D341Med (cell line): ENCODE measurements around the gene PIGQ.

Source experiments
- DNase-seq: peaks from one replicate; pipeline ENCODE4 v3.0.0; 2012; ENCODE audit warnings: low spot score

Gene PIGQ

DNA sequence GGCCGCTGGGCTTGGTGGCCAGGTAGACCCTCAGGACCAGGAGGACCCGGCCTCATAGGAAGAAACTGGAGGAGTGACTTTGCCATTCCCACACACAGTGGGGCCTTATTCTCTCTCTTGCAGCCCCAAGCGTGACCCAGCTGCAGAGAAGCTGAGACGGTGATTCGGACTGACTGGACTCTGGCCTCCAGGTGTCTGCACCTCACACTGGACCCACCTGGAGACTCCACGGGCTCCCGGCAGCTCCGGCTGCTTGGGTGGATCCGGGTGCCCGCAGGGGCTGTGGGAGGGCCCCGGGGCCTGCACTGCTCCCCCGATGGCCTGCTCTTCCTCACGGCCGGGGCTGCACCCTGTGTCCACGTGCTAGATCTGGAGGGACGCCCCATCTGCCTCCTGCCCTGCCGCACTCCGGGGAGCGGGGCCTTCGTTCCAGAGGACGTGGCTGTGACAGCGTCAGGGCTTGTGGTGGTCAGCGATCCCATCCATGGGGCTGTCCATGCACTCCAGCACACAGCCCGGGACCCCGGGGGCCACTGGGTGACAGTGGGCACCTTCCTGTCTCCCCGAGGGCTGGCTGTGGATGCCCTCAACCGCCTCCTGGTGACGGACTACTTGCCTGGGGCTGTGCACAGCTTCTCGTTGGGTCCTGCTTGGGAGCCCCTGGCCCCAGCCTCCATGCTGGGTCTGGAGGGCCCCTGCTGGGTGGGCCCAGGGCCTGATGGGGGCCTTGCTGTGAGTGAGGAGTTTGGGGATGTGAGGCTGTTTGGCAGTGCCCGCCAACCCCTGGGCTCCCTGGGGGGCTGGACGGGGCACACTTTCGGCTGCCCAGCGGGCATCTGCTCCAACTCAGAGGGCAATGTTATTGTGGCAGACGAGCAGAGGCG, 2.2 kb upstream of the PIGQ start:
- no peak for DNase-seq

DNA sequence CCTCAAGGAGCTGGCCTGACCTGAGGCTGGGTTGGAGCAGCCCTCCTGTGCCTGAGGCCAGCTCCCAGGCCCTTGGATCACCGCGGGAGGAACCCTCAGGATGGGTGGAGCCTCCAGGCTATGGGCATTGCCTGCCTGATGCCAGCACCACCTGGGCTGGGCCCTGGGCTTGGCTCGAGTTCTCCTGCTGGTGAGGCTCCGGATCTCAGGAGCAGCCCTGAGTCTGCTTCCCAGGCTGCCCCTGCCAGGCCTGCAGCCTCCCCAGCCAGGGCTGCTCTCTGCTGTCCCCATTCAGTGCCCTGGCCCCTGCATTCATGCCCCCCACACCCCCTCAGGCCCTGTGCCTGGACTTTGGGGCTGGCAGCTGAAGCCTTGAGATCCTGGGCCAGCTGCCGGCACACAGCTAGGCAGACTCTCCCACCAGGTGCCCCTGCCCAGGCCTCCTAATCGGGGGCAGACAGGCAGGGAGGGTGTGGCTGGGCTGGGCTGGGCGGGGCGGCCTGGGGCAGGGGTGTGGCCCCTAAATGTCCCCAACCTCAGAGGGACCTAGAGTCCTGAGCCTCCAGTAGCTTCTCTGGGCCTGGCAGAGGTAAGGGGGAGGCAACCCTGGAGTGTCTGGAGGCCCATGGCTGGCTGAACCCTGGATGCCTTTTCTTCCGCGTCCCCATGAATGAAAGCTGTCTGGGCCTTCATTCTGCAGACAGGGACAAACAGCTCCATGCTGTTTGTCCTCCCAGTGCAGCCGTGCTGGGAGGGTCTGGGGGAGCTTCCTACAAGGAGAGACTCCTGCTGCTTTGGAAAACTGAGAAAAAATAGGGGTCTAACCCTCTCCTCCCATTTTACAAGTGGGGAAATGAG, 1.1 kb upstream of the PIGQ start:
- DNase-seq: no peak

DNA sequence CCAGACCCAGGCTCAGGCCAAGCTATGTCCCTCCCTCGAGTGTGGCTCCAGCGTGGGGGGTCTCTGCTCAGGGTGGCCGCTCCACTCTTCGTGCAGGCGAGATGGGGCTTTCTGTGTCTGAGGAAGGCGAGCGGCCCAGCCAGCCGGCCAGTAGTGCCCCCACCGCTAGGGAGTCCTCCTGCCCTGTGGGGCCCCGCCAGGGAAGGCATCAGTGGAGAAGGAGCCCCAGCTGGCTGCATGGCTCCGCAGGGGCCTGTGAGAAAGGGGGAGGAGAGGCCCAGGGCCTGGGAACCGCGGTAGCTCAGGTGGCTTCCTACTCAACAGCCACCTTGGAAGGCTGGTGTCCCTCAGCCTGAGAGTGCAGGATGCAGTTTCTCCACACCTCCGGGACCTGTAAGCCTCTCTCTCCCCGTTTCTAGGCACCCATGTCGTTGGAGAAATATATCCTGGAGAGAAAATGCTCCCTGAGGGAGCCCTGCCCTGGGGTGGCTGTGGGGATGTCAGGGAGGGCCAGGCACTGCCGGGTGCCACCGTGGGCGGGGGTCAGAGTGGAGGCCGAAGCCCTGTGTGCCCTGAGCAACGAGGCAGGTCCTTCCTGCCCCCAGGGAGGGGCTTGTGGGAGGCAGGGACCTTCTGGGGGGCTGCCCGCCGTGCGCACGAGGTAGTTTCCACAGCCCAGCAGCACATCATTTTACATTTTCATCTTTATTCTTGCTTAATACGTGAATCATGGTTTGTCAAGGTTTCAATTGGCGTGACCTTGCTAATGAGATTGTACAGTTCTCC, 3.3 kb downstream of the PIGQ start:
- DNase-seq: no peak

DNA sequence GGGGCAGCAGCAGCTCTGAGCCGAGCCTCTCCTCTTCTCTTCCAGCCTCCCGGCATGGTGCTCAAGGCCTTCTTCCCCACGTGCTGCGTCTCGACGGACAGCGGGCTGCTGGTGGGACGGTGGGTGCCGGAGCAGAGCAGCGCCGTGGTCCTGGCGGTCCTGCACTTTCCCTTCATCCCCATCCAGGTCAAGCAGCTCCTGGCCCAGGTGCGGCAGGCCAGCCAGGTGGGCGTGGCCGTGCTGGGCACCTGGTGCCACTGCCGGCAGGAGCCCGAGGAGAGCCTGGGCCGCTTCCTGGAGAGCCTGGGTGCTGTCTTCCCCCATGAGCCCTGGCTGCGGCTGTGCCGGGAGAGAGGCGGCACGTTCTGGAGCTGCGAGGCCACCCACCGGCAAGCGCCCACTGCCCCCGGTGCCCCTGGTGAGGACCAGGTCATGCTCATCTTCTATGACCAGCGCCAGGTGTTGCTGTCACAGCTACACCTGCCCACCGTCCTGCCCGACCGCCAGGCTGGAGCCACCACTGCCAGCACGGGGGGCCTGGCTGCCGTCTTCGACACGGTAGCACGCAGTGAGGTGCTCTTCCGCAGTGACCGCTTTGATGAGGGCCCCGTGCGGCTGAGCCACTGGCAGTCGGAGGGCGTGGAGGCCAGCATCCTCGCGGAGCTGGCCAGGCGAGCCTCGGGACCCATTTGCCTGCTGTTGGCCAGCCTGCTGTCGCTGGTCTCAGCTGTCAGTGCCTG, 4.4 kb downstream of the PIGQ start:
- DNase-seq: no peak

DNA sequence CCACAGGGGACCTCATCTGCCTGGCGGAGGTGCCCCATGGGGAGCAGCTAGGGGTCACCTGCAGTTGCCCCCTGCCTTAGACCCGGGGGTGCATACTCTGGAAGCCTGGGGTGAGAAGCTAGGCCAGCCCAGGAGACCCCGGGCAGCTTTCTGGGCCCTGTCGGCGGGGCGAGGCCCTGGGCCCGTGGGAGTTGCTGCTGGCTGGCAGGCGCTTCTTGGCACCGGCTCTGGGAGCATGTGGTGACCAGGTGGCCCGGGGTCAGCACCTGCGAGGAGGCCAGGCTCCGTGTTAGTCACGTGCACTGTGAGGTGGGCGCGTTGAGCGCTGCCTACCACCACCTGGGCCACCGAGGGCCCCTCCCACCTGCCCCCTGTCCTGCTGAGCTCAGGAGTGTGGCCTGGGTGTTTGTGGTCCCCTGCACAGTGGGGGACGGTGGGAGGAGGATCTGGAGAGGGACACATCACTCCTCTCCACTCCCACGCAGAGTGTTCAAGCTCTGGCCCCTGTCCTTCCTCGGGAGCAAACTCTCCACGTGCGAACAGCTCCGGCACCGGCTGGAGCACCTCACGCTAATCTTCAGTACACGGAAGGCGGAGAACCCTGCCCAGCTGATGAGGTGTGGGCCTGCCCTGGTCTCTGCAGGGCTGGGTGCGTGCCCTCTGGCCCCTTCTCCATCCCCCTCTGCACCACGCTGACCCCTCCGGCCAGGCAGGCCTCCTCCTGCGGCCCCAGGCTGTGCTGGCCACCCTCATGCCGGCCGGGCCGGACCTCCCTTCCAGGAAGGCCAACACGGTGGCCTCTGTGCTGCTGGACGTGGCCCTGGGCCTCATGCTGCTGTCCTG, 5.8 kb downstream of the PIGQ start:
- DNase-seq: no peak

DNA sequence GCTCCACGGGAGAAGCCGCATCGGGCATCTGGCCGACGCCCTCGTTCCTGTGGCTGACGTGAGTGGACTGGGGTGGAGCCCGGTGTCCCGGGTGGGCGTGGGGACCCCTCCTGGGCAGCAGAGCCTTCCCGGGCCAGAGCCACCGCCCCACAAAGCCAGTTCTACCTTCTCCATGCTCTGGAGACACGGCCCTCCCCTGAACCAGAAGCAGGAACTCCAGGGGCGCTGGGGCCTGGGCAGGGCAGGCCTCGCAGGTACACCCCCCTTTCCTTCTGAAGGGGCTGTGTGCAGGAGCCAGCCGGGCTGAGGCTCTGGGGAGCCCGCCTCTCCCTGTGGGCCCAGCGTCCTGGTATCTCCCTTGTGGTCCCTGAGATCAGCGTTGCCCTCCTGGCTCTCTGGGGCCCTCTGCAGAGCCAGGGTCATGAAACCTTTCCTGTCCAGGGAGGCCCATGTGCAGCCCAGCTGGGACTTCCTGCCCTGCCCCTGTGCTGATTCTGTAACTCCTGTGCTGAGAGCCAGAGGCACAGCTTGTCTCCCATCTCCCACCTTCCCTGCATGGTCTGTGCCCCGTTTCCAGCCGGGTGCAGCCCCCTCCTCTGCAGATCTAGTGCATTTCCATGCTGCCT, 6.5 kb downstream of the PIGQ start:
- DNase-seq: no peak

DNA sequence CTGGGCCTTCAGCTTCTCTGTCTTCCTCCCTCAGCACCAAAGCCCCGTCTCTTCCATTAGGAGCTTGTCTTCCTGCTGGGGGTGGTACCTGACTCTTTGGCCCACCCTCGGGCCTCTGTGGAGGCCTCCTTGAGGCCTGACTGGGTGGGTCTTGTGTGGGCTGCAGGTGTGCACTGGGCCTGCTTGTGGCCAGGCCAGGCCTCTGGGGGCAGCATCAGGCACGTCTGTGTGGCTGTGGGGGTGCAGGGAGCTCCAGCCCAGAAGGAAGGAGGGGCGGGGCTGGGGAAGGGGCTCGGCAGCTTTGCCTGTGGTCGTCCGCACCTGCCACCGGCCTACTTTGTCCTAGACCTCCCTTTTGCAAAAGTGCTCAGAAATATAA, 7.0 kb downstream of the PIGQ start:
- no peak for DNase-seq

DNA sequence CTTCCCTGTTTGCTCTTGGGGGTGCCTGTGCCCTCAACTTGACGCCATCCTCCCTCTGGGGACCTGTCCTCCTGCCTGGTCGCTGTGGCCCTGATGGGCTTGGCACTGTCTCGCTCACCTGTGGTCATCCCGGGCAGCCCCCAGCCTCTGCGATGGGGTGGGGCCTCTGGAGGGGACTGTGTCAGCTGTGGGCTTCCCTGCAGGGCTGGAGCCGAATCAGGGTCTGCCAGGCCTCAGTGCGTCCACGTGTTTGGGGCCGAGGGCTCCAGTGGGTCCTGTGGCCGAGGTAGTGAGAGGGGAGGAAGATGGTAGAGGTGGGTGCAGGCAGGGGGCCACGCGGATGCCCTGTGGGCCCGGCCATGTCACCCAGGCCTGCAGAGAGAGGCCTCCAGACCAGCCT, 8.0 kb downstream of the PIGQ start:
- DNase-seq: no peak

DNA sequence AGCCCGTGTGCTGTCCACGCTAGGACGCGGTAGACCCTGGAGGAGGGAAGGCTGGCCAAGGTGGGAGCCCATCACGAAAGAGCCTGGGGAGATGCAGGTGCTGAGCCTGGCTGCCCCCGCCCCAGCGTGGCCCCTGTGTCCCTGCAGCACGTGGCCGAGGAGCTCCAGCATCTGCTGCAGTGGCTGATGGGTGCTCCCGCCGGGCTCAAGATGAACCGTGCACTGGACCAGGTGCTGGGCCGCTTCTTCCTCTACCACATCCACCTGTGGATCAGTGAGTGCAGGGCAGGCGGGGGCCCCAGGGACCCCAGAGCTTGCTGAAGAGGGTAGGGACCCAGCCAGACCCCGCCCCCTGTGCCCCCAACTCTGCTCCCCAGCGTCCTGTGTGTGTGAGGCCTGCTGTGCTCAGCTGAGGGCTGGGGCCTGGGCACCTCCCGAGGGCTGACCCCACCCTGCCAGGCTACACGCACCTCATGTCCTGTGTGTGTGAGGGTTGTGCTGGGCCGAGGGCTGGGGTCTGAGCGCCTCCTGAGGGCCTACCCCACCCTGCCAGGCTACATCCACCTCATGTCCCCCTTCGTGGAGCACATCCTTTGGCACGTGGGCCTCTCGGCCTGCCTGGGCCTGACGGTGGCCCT, 8.6 kb downstream of the PIGQ start:
- no peak for DNase-seq

DNA sequence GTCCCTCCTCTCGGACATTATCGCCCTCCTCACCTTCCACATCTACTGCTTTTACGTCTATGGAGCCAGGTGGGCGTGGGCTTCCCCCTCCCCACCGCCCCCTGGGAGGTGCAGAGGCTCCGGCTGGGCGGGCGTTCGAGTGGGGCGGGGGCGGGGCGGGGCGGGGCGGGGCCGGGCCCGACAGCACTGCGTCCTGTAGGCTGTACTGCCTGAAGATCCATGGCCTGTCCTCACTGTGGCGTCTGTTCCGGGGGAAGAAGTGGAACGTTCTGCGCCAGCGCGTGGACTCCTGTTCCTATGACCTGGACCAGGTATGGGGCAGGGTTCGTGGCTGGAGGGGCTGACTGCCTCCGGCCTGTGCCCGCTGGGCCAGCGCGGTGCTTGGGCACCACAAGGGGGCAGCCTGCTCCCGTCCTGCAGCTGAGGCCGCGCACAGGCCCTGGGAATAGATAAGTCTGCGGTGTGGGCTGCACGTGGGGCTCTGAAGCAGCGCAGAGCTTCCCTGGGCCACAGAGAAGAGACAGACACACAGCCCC, 9.2 kb downstream of the PIGQ start:
- DNase-seq: peak; percentile 90

DNA sequence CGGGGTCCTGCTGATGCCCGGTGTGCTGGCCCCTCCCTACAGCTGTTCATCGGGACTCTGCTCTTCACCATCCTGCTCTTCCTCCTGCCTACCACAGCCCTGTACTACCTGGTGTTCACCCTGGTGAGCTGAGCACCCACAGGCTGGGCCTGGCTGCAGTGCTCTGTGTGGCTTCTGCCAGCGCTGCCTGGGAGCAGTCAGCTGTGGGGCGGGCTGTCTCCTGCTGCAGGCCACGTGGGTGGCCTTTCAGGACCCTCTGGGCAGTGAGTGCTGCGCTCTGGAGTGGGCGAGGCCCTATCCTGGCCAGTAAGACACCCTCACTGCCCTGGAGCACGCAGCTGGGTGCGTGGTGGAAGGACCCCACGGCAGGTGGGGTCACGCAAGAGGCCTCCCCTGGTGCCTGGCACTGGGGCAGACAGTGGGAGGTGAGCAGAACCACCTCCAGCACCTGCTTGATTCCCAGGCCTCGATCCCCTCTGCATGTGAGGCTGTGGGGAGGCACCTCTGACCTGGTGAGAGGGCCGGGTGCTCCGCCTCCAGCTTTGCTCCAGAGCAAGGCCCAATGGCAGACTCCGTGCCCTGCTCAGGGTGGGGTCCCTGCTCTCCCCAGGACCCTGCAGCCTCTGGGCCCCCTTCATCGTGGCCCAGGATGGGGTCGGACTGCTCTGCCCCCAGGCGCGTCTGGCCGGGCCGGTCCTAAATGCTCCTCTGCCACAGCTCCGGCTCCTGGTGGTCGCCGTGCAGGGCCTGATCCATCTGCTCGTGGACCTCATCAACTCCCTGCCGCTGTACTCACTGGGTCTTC, 10.6 kb downstream of the PIGQ start:
- no peak for DNase-seq

DNA sequence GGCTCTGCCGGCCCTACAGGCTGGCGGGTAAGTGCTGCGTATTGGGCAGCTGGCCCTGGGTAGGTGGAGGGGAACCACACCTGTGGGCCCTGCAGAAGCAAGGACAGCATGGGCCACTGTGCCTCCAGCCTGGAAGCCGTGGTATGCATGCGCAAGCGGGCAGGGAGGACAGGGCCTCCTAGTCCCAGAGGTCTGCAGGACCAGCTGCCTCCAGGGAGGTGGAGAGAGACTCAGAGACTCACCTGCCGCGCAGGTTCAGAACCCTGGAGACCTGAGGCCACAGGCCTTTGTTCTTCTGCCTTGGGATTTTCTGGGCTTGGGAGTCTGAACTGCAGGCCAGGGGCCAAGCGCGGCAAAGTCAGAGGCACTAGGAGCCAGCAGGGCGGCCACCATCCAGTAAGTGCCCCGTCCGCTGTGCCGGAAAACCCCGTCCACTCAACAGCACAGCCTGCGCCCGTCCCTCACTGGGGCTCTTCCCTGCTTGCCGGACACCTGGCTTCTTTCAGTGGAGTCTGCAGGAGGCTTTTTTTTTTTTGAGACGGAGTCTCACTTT, 11.3 kb downstream of the PIGQ start:
- no peak for DNase-seq

DNA sequence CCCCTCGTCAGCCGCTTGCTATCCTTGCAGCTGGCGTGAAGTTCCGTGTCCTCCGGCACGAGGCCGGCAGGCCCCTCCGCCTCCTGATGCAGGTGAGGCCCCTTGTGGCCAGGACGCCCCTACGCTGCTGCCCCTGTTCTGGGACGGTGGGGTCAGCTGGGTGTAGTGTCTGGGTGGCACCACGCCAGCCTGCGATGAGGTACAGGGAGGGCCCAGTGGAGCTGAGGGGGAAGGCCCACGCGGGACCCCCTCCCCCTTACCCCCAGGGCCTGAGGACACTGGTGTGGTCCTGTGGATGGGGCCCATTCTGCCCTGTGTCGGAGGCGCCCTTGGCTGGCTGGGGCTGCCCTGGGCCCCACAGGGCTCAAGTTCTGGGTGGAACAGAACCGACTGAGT, 12.4 kb downstream of the PIGQ start:
- no peak for DNase-seq

DNA sequence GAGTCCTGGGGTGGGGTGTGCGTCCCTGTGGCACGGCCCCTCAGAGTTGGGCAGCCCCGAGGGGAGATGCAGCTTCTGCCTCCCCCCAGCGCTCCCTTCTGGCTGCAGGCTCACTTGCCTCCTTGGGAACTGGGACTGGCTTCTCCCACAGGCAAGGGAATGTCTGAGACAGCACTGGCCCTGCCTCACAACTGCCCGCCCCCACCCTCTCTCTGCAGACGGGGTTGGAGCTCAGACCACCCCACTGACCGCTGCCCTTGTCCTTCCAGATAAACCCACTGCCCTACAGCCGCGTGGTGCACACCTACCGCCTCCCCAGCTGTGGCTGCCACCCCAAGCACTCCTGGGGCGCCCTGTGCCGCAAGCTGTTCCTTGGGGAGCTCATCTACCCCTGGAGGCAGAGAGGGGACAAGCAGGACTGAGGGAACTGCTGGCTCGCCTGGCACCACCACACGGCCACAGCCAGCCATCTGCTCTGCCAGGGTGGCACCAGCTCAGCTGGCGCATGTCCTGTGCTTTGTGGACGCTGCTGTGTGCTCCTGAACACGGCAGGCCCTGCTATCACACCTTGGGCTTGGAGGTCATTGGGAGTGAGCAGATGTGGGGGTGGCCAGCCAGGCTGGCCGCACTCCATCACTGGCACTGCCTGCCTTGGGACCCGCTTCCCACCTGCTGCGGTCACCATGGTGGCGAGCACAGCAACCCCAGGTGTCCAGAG, 13.0 kb downstream of the PIGQ start:
- DNase-seq: no peak

DNA sequence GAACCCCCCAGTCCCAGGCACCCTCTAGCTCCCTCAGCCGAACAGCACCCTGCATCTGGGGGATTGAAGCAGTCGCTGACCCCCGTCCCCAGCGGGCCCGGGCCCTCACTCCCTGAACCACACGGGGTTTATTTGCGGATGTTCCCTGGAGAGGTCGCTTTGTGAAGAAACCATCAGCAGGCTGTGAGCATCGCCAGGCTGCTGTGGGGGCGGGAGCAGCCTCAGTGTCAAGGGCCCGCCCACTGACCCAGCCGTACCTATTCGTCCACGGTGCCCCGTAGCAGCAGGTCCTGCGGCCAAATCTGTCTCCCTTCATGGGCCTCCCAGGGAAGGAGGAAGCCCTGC, 13.7 kb downstream of the PIGQ start:
- DNase-seq: no peak

DNA sequence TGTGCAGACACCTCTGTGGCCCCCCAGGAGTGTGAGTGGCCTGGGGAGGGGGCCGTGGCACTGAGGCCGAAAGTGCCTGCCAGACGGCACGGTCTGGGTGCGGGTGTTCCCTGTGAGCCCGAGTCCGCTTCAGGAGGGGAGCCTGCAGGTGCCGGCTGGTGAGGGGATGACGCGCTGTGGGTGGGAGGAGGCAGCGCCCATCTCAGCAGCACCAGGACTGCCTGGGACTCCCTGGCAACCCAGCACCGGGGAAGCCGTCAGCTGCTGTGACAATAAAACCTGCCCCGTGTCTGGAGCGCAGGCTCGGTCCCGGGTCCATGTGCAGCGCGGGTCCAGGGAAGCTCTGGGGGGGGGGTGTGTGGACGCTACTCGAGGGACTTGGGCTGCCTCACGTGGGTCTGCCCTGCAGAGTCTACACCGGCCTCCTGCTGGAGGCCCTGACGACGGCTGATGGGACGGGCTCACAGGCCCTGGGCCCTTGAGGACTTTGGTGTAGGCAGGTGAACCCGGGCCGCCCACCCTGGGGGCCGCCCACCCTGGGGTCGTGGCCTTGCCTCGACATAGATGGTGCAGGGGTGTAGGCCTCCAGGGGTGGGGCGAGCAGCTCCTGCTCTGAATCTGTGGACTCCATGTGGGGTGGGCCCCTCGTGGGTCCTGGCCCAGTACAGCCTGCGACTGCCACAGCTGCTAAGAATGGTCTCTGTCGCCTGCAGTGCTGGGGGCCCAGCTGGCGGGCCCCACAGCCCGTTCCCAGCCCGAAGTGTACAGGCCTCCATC, 14.2 kb downstream of the PIGQ start:
- no peak for DNase-seq

DNA sequence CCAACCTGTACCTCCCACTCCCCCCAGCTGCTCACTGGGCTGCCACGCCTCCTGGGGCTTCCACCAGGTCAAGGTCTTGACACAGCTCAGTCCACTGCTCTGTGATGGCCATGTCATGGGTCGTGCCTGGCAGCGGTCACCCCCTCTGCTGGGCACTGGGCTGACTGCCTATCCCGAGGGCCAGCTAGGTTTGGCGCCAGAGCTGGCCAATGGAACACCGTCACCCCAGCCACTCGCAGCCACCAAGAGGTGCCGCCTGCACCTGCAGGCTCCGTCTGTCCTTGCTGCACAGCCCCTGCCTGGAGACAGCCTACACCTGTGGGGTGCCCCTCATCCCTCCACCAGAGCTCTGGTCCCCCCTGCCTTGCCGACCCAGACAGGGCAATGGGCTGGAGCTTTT, 15.6 kb downstream of the PIGQ start:
- DNase-seq: no peak
